ENCODE results near the gene MPDU1. TPM values are rescaled to one million over a fixed set of nuclear protein-coding genes. Genes with fewer than 3 reads are reported as not detected.

The MPDU1 gene
- total RNA-seq, 1 experiment from 2014 or later: 50.9 TPM

DNA sequence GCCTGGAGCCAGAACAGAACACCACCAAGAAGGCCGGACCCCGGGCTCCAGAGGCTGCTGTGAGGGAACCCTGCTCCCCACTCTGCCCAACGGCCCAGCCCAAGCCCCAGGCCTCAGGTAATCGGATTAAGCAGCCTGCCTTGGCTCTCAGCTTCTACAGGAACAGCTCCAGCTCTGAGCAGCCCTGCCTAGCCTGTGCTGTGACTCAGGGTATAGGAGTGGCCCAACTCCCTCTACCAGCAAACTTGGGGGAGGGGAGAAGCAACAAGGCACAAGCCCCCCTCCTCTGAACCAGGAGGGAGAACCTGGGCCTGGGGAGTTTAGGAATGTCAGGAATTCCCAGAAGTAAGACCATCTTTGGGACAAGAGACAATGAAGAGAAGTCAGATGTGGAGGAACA is 7.1 kb downstream of the MPDU1 start:
- Histone ChIP-seq H3K79me2 (ENCODE audit: insufficient read depth, low read length) (peaks cover 13% of the 10 kb centered on the region), H3K9me3 (ENCODE audit: control insufficient read depth in 1 of 2, insufficient read depth in 1 of 2, low read depth in 1 of 2, low read length in 2 of 2) (no peaks in the 10 kb centered on the region), H4K20me1 (ENCODE audit: insufficient read depth) (no peaks in the 10 kb centered on the region), H3K4me1 (ENCODE audit: control insufficient read depth in 1 of 2, insufficient read depth in 2 of 2, low read length in 2 of 2) (peaks cover 0 to 23% of the 10 kb centered on the region in 2 experiments; a peak in 3 of 4 replicates), H3K9me2 (ENCODE audit: insufficient read depth) (no peaks in the 10 kb centered on the region), H3K4me3 (replicated peaks in 1 of 2; ENCODE audit: low read depth in 1 of 2, low read length in 2 of 2) (no peak overlapping the region), H3K27me3 (ENCODE audit: insufficient read depth, low read length) (no peaks in the 10 kb centered on the region), H3K4me2 (ENCODE audit: low read length) (peak overlapping the region; percentile 24), H3K36me3 (ENCODE audit: control insufficient read depth in 1 of 2, insufficient read depth in 2 of 2, low read length in 2 of 2) (peaks cover 43 to 54% of the 10 kb centered on the region in 2 experiments; a peak in 3 of 4 replicates), H3K9ac (ENCODE audit: low read length) (peak overlapping the region; percentile 18; the same call in 1 of the 2 replicates), H2AFZ (ENCODE audit: low read depth, low read length, poor library complexity, severe bottlenecking) (no peak overlapping the region), H3K27ac (ENCODE audit: low read depth, low read length) (peak overlapping the region; percentile 33; the same call in 1 of the 2 replicates)
- BruUV-seq (replicated peaks): no TSS peak
- no peak for DNase-seq (ENCODE audit: low read depth, low spot score)
- ChIA-PET CTCF (no interaction called here), POLR2A (interaction anchor here (0.6 kb wide), 2 partner anchors 96 to 634 kb away, joined by 3 read pairs; partner anchors contain the start of gene TP53), RAD21 (ENCODE audit: low non-redundant PET in 1 of 2, low total read pairs in 2 of 2, uncharacterized antibody in 2 of 2, unreplicated experiment in 2 of 2) (no interaction called here)
- no peak for TF ChIP-seq POLR2AphosphoS5 (IDR thresholded peaks at IDR 0.05; ENCODE audit: low read depth, low read length)
- TF ChIP-seq RAD21 (IDR thresholded peaks at IDR 0.05; ENCODE audit: low read depth): no peak
- TF ChIP-seq, protein P1, sequence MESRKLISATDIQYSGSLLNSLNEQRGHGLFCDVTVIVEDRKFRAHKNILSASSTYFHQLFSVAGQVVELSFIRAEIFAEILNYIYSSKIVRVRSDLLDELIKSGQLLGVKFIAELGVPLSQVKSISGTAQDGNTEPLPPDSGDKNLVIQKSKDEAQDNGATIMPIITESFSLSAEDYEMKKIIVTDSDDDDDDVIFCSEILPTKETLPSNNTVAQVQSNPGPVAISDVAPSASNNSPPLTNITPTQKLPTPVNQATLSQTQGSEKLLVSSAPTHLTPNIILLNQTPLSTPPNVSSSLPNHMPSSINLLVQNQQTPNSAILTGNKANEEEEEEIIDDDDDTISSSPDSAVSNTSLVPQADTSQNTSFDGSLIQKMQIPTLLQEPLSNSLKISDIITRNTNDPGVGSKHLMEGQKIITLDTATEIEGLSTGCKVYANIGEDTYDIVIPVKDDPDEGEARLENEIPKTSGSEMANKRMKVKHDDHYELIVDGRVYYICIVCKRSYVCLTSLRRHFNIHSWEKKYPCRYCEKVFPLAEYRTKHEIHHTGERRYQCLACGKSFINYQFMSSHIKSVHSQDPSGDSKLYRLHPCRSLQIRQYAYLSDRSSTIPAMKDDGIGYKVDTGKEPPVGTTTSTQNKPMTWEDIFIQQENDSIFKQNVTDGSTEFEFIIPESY (IDR thresholded peaks at IDR 0.05; ENCODE audit: extremely low read depth, insufficient replicate concordance, low read length): no peak
- TF ChIP-seq YY1 (IDR thresholded peaks at IDR 0.05; ENCODE audit: extremely low read depth, insufficient replicate concordance, low read depth, low read length): no peak
- TF ChIP-seq TCF7L2 (IDR thresholded peaks at IDR 0.05; ENCODE audit: borderline replicate concordance, extremely low read depth, insufficient read depth, insufficient read length): no peak
- TF ChIP-seq, protein P2, sequence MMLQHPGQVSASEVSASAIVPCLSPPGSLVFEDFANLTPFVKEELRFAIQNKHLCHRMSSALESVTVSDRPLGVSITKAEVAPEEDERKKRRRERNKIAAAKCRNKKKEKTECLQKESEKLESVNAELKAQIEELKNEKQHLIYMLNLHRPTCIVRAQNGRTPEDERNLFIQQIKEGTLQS (IDR thresholded peaks at IDR 0.05): no peak
- TF ChIP-seq ZFX (IDR thresholded peaks at IDR 0.05): no peak
- TF ChIP-seq, protein P3, sequence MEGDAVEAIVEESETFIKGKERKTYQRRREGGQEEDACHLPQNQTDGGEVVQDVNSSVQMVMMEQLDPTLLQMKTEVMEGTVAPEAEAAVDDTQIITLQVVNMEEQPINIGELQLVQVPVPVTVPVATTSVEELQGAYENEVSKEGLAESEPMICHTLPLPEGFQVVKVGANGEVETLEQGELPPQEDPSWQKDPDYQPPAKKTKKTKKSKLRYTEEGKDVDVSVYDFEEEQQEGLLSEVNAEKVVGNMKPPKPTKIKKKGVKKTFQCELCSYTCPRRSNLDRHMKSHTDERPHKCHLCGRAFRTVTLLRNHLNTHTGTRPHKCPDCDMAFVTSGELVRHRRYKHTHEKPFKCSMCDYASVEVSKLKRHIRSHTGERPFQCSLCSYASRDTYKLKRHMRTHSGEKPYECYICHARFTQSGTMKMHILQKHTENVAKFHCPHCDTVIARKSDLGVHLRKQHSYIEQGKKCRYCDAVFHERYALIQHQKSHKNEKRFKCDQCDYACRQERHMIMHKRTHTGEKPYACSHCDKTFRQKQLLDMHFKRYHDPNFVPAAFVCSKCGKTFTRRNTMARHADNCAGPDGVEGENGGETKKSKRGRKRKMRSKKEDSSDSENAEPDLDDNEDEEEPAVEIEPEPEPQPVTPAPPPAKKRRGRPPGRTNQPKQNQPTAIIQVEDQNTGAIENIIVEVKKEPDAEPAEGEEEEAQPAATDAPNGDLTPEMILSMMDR (IDR thresholded peaks at IDR 0.05 in 2 of 3, conservative IDR thresholded peaks at IDR 0.05 in 1 of 3; ENCODE audit: borderline replicate concordance in 1 of 3, insufficient read depth in 1 of 3, low read depth in 2 of 3, low read length in 2 of 3): no peak
- no peak for TF ChIP-seq EGR1 (IDR thresholded peaks at IDR 0.05; ENCODE audit: low read depth)
- no peak for TF ChIP-seq EZH2 (IDR thresholded peaks at IDR 0.05)
- TF ChIP-seq CBX3 (IDR thresholded peaks at IDR 0.05; ENCODE audit: low read depth): no peak
- no peak for TF ChIP-seq POLR2A (IDR thresholded peaks at IDR 0.05; ENCODE audit: borderline replicate concordance, extremely low read depth, insufficient read depth, insufficient read length)
- peak; percentile 33; the same call in 1 of the 2 replicates for ATAC-seq
- intact Hi-C loops (cut with micrococcal nuclease): no loop called here

Measured in HCT116 (cell line).